H1 (cell line): ENCODE measurements around the gene CCDC24. TPM values are rescaled to one million over a fixed set of nuclear protein-coding genes. Genes with fewer than 3 reads are reported as not detected.

Experiments used
- ASH2L ChIP-seq: fragments of 200-600, 300-600 bp; sonication (generic); IDR thresholded peaks from one replicate; pipeline ENCODE4 v1.7.1; 2017; ENCODE audit warnings: low read length
- EP300 ChIP-seq, 2 experiments: IDR thresholded peaks; 1 replicate in 1 of 2; 2 replicates in 1 of 2; pipeline ENCODE4 v1.6.1; 2011 to 2012; ENCODE audit warnings: low read depth in 2 of 2, low read length in 2 of 2, mild to moderate bottlenecking in 2 of 2, borderline replicate concordance in 1 of 2, inconsistent platforms in 1 of 2, moderate library complexity in 1 of 2
- FOSL1 ChIP-seq: IDR thresholded peaks from 2 replicates; pipeline ENCODE4 v1.6.1; 2011; ENCODE audit warnings: mild to moderate bottlenecking, low read depth, low read length, moderate library complexity; ENCODE audit not compliant: insufficient read depth
- JUND ChIP-seq: IDR thresholded peaks from 2 replicates; pipeline ENCODE4 v1.6.1; 2011; ENCODE audit warnings: mild to moderate bottlenecking, improper control_type of control experiment, low read length
- POLR2A ChIP-seq, 2 experiments: IDR thresholded peaks; 1 replicate in 1 of 2; 2 replicates in 1 of 2; pipeline ENCODE4 v1.6.1; 2011; ENCODE audit warnings: low read depth in 2 of 2, low read length in 2 of 2, mild to moderate bottlenecking in 2 of 2; ENCODE audit errors: control extremely low read depth in 1 of 2
- TAF1 ChIP-seq: IDR thresholded peaks from 2 replicates; pipeline ENCODE4 v1.6.1; 2011; ENCODE audit warnings: mild to moderate bottlenecking, low read depth, low read length
- TAF7 ChIP-seq: optimal IDR thresholded peaks from 2 replicates; pipeline ENCODE3; 2011; ENCODE audit warnings: low read depth, mild to moderate bottlenecking, inconsistent platforms, low read length, moderate library complexity, borderline replicate concordance
- YY1 ChIP-seq: IDR thresholded peaks from 2 replicates; pipeline ENCODE4 v1.6.1; 2011; ENCODE audit warnings: low read depth, mild to moderate bottlenecking, low read length
- ZNF274 ChIP-seq: IDR thresholded peaks from 2 replicates; pipeline ENCODE4 v1.7.0; 2012; ENCODE audit warnings: low read length, borderline replicate concordance; ENCODE audit errors: extremely low read depth
- polyA plus RNA-seq, 7 experiments: library from polyadenylated mRNA; depleted of rRNA in 3 of 7; stranded (reverse) in 5 of 7; unstranded in 2 of 7; fragments of >200 nt in 5 of 7; fragments of 200-250 nt in 2 of 7; gene quantifications; 1 replicate in 5 of 7; 2 replicates in 1 of 7; 4 replicates in 1 of 7; pipeline versions ENCODE4 v1.2.1 to v1.2.3, GENCODE V29; 2011 to 2013; ENCODE audit warnings: missing spikeins in 2 of 7, mixed read lengths in 2 of 7
- total RNA-seq: library from RNA; stranded (reverse); fragmentation: NEBNext Ultra II Directional; extraction: Animal tissue kit (Norgen Biotek cat#: 25700); gene quantifications from 2 replicates; pipeline ENCODE4 v1.2.1, GENCODE V29; 2021
- TF ChIP-seq, protein P1 (sequence below), 3 experiments: IDR thresholded peaks; 1 replicate in 2 of 3; 2 replicates in 1 of 3; pipeline versions ENCODE4 v1.5.1 to v1.6.1; 2011; ENCODE audit warnings: low read length in 3 of 3, mild to moderate bottlenecking in 3 of 3, inconsistent platforms in 2 of 3, low read depth in 1 of 3, moderate library complexity in 1 of 3; ENCODE audit not compliant: insufficient read depth in 1 of 3; ENCODE audit errors: control extremely low read depth in 1 of 3

CCDC24 gene
- total and polyA plus RNA-seq, 2 of the 8 experiments (the other 6 are each of a cell fraction or from before 2014, with no cell fraction given) = 11.2 to 11.4 TPM

DNA sequence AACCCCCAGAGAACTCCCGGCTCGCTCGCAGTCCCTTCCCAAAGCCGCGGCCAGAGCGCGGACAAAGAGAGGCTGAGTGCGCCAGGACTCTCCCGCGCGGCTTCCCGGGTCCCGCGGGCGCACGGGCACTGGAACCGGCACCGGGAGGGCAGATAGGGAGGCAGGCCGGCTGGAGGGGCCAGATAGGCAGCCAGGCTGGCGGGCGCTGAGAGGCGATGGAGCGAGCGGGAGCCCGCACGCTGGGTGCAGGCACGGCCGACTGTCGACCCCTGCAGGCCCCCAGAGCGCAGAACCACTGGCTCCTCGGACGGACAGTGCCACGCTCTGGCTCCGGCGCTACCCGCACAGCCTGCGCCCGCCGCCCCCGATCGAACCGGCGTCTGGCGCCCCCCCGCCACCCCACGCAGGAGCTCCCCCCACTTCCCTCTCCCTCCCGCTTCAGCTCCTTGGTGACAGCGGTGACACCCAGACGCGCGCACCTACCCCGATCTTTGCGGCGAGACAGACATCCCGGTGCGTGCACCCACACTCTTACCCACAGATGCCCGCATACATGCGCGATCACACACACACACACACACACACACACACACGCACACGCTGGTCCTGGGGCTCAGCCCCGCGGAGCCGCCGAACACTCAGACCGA is 39.3 kb downstream of the CCDC24 start (continued):
- TF ChIP-seq TAF1 (0 out of 2 replicates have a peak, but pooled peaks have one; percentile 40), POLR2A (IDR thresholded peaks at IDR 0.05; ENCODE audit: control extremely low read depth in 1 of 2, low read depth in 2 of 2, low read length in 2 of 2) (peak in 1 of 2 experiments; percentile 44; a peak in 2 of 3 replicates), ASH2L (peak; percentile 22), EP300 (IDR thresholded peaks at IDR 0.05; ENCODE audit: borderline replicate concordance in 1 of 2, low read depth in 2 of 2, low read length in 2 of 2) (no peak), JUND (no peak), ZNF274 (no peak), YY1 (no peak), FOSL1 (no peak), TAF7 (peak; percentile 49)
- TF ChIP-seq, protein P1, sequence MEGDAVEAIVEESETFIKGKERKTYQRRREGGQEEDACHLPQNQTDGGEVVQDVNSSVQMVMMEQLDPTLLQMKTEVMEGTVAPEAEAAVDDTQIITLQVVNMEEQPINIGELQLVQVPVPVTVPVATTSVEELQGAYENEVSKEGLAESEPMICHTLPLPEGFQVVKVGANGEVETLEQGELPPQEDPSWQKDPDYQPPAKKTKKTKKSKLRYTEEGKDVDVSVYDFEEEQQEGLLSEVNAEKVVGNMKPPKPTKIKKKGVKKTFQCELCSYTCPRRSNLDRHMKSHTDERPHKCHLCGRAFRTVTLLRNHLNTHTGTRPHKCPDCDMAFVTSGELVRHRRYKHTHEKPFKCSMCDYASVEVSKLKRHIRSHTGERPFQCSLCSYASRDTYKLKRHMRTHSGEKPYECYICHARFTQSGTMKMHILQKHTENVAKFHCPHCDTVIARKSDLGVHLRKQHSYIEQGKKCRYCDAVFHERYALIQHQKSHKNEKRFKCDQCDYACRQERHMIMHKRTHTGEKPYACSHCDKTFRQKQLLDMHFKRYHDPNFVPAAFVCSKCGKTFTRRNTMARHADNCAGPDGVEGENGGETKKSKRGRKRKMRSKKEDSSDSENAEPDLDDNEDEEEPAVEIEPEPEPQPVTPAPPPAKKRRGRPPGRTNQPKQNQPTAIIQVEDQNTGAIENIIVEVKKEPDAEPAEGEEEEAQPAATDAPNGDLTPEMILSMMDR (IDR thresholded peaks at IDR 0.05; ENCODE audit: control extremely low read depth in 1 of 3, insufficient read depth in 1 of 3, low read depth in 1 of 3, low read length in 3 of 3) = peak; percentile 17 to 52 (median 40); a peak in 3 of 4 replicates
